Testis (tissue), 3 donors: ENCODE data around the gene ABI3BP. TPM values are rescaled to one million over a fixed set of nuclear protein-coding genes. Genes with fewer than 3 reads are reported as not detected.

Experiments
- DNase-seq: peaks from one replicate; pipeline ENCODE4 v3.0.0-alpha.2; 2019
- H3K27ac ChIP-seq, 2 donors: fragments of 200-600 bp; sonication (generic); one replicate each; pipeline ENCODE4 v1.5.1; 2019
- H3K27me3 ChIP-seq: fragments of 200-600 bp; sonication (generic); one replicate; pipeline ENCODE4 v1.5.1; 2019
- H3K36me3 ChIP-seq: fragments of 200-600 bp; sonication (generic); one replicate; pipeline ENCODE4 v1.5.1; 2017; ENCODE audit warnings: low read depth; ENCODE audit errors: missing control alignments
- H3K4me1 ChIP-seq: fragments of 200-600 bp; sonication (generic); one replicate; pipeline ENCODE4 v1.5.1; 2019
- H3K4me3 ChIP-seq, 2 donors: fragments of 200-600 bp; sonication (generic); one replicate each; pipeline ENCODE4 v1.5.1; 2017 to 2019
- H3K9me3 ChIP-seq: fragments of 200-600 bp; sonication (generic); one replicate; pipeline ENCODE4 v1.5.1; 2017
- POLR2A ChIP-seq: fragments of 450-650 bp; IDR thresholded peaks from one replicate; pipeline ENCODE4 v1.6.1; 2017; ENCODE audit warnings: antibody characterized with exemption, mild to moderate bottlenecking, moderate library complexity
- WGBS, 2 donors: methylation state at CpG; one replicate each; pipeline ENCODE4 v1.1.5; 2018; 5-methylcytosine and 5-hydroxymethylcytosine counted together
- intact Hi-C: fragments of 100-400 bp; cut with DNase I; formaldehyde crosslinking; loops from one replicate; pipeline ENCODE4 v1.15.1; 2023; ENCODE audit warnings: low total_unique reads
- polyA plus RNA-seq: library from polyadenylated mRNA; stranded (reverse); fragments of 350-450 nt; fragmentation: Illumina TruSeq; extraction: RNeasy Lipid Tissue Mini Kit (QIAGEN cat#74804); gene quantifications from one replicate; pipeline ENCODE4 v1.2.3, GENCODE V29; 2014; ENCODE audit warnings: low read depth, low replicate concordance; ENCODE audit not compliant: insufficient read depth
- total RNA-seq, 2 donors: library from RNA; depleted of rRNA; stranded (reverse); fragments of >200 nt; gene quantifications; one replicate each; pipeline ENCODE4 v1.2.3, GENCODE V29; 2016
- TF ChIP-seq, protein P1 (sequence below), 3 experiments: fragments of 450-650 bp in 2 of 3; fragments of 200-600 bp in 1 of 3; sonication (generic) in 1 of 3; IDR thresholded peaks; one replicate each; pipeline ENCODE4 v1.5.1; 2016 to 2019; ENCODE audit warnings: antibody characterized with exemption in 3 of 3, mild to moderate bottlenecking in 2 of 3, moderate library complexity in 1 of 3

Gene ABI3BP
- total and polyA plus RNA-seq, 3 donors from 2014 or later, result 8.7 to 58.2 (median 25.0) TPM

DNA sequence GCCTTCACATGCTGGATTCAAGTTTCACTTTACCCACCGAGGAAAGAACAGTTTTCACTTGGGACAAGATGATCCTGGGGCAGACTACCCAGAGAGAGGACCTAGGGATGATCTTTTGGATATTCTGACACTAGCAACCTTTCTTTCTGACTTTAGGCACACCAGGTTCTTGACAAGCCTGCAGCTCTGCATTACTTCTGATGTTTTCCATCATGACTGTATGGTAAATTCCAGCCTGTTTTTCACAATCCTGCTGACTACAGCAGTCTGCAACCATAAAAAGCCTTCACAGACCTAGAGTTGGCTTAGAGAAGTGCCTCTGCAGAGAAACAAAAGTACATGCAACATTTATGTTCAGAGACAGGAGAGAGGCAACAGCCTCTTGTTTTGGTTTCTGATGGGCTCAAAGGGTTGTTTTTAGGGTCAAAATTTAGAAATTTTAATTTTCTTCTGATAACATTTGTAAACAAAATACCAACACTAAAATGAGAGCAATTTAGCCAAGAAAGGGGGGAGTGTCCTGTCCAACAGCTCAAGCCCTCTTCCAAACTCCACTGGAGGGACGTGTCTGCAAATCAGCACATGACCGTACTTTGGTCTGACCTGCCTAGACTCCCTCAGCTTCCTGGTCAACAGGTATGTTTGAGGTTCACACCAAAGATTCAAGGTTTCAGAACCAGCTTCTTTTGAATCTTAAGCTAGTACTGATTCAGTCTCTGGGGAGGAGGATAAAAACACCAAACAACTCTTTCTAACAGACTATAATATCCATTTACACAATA is 799 bp downstream of the ABI3BP start:
- WGBS, 2 donors, result 41 to 49% methylated on average over 3 of the region's 3 CpGs
- H3K4me1 ChIP-seq, result no peaks in the 10 kb centered on the region
- no peak for DNase-seq
- H3K9me3 ChIP-seq, result no peaks in the 10 kb centered on the region
- no peaks in the 10 kb centered on the region for H3K27me3 ChIP-seq
- intact Hi-C loops, result no loop called here
- no peak for TF ChIP-seq POLR2A
- TF ChIP-seq, protein P1, sequence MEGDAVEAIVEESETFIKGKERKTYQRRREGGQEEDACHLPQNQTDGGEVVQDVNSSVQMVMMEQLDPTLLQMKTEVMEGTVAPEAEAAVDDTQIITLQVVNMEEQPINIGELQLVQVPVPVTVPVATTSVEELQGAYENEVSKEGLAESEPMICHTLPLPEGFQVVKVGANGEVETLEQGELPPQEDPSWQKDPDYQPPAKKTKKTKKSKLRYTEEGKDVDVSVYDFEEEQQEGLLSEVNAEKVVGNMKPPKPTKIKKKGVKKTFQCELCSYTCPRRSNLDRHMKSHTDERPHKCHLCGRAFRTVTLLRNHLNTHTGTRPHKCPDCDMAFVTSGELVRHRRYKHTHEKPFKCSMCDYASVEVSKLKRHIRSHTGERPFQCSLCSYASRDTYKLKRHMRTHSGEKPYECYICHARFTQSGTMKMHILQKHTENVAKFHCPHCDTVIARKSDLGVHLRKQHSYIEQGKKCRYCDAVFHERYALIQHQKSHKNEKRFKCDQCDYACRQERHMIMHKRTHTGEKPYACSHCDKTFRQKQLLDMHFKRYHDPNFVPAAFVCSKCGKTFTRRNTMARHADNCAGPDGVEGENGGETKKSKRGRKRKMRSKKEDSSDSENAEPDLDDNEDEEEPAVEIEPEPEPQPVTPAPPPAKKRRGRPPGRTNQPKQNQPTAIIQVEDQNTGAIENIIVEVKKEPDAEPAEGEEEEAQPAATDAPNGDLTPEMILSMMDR (IDR thresholded peaks at IDR 0.05), result no peak
- peak overlapping the region; percentile 0 to 43 for H3K4me3 ChIP-seq
- no peaks in the 10 kb centered on the region for H3K36me3 ChIP-seq
- peak overlapping the region; percentile 14 to 28 for H3K27ac ChIP-seq

DNA sequence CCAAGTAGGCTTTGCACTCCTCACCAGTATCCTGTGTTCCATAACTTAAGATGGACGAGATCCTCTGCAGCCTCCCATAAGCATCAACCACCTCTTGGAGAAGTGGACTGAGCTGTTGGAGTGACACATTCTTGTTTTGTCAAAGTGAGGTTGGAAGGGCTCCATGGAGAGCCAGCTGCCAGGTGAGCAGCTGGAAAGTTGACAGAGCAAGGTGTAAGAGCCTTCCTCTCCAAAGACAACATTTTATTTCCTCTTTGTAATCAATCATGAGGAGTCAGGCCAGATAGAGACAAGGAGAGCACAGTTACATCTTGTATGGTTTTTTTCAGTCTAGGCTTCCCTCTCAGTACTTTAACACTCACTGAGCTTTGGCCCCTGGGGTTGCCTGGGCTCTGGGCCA is 5.1 kb downstream of the ABI3BP start:
- 76 to 89% methylated on average over 1 of the region's 1 CpG for WGBS, 2 donors

DNA sequence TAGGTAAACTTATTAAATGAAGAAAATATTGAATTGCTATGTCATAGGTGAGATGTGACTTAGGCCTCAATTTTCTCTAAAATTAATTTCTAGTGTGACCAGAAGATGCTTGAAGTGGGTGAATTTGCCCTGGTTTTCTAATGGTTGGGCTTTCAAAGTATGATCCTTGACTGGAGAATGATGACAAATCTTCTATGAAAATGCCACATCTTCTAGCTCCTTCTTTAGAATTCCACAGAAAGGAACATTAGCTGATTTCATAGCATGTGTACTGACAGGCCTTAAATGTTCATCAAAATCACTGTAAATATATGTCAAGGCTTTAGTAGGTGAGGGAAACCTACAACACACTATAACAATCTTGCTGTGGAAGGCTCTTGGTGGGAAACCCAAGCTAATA is 8.9 kb downstream of the ABI3BP start:
- no peaks in the 10 kb centered on the region for H3K36me3 ChIP-seq
- intact Hi-C loops, result no loop called here
- no peak overlapping the region for H3K27ac ChIP-seq
- H3K4me3 ChIP-seq, result no peak overlapping the region
- H3K9me3 ChIP-seq, result no peaks in the 10 kb centered on the region
- H3K4me1 ChIP-seq, result no peaks in the 10 kb centered on the region
- TF ChIP-seq POLR2A, result no peak
- TF ChIP-seq, protein P1 (IDR thresholded peaks at IDR 0.05), result no peak
- DNase-seq, result no peak
- no peaks in the 10 kb centered on the region for H3K27me3 ChIP-seq

More for the DNA sequence above, 5.1 kb downstream of the ABI3BP start:
- Histone ChIP-seq H3K27ac (no peak overlapping the region), H3K36me3 (no peaks in the 10 kb centered on the region), H3K9me3 (no peaks in the 10 kb centered on the region), H3K4me1 (no peaks in the 10 kb centered on the region), H3K27me3 (no peaks in the 10 kb centered on the region), H3K4me3 (no peak overlapping the region)
- no peak for DNase-seq
- TF ChIP-seq, protein P1 (IDR thresholded peaks at IDR 0.05), result no peak
- TF ChIP-seq POLR2A, result no peak
- intact Hi-C loops, result no loop called here

DNA sequence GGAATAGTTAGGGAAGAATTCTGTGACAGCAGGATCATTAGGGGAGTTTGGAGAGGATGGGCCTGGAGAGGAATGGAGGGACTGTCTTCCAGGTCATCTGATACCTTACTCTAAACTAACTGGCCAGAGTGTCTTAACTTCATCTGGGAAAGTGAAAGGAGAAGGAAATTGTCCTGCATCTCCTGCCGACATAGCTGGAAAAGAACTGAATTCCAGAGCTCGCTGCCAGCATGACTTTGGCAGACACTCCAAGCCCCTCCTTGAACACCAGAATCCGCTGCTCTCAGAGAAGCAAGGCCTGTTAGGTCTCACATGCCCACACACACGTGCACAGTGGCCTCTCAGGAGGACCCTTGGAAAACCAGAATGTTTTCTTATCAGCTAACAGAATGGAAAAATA is 10.5 kb downstream of the ABI3BP start:
- H3K4me1 ChIP-seq, result no peaks in the 10 kb centered on the region
- peak; percentile 50 for DNase-seq
- 23 to 26% methylated on average over 4 of the region's 4 CpGs for WGBS, 2 donors
- H3K27ac ChIP-seq, result peak overlapping the region in 1 of 2 donors; percentile 72
- no peak for TF ChIP-seq POLR2A
- TF ChIP-seq, protein P1 (IDR thresholded peaks at IDR 0.05), result no peak
- no peaks in the 10 kb centered on the region for H3K27me3 ChIP-seq
- no peaks in the 10 kb centered on the region for H3K36me3 ChIP-seq
- no peaks in the 10 kb centered on the region for H3K9me3 ChIP-seq
- intact Hi-C loops, result no loop called here
- no peak overlapping the region for H3K4me3 ChIP-seq
